AG09309 (cell line): Measurements from ENCODE around the gene MAP7D2.

Experiments
- DNase-seq: peaks from one replicate; pipeline ENCODE4 v3.0.0-alpha.2; 2010; ENCODE audit warnings: low read depth
- H3K4me3 ChIP-seq: 2 replicates; pipeline ENCODE4 v1.5.1; 2011; ENCODE audit warnings: mild to moderate bottlenecking, low read depth, low read length, moderate library complexity; ENCODE audit not compliant: control insufficient read depth
- CTCF ChIP-seq: IDR thresholded peaks from 2 replicates; pipeline ENCODE4 v1.5.1; 2011; ENCODE audit warnings: mild to moderate bottlenecking, low read depth, low read length, inconsistent platforms; ENCODE audit not compliant: insufficient read depth, control insufficient read depth; ENCODE audit errors: missing control alignments

The MAP7D2 gene

DNA sequence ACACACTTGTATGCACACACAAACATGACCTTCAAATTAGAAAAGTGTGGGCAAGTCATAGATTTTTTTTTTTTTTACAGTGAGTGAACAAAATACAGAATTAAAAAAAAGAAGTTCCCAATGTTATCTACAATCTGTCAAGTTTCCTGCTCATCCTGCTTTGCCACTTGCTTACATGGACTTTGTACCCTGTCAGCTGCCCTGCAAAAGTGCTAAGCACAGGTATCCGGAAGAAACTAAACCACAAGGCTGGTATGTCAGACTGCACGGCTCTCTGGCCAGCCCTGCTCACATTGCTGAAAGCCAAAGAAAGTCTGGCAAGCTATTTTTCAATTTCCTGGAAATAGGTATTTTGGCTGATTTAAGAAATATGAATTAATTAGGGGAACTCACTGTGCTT, 87.0 kb downstream of the MAP7D2 start:
- no peak overlapping the region for H3K4me3 ChIP-seq
- no peak for TF ChIP-seq CTCF
- DNase-seq, result no peak

GRCh38 chrX:20028588-20028987, 88.1 kb downstream of the MAP7D2 start:
- TF ChIP-seq CTCF, result no peak
- DNase-seq, result no peak
- no peak overlapping the region for H3K4me3 ChIP-seq

- TF ChIP-seq CTCF, result no peak
- no peak overlapping the region for H3K4me3 ChIP-seq
- DNase-seq, result no peak
Measured at GRCh38 chrX:20026278-20026677, 90.4 kb downstream of the MAP7D2 start.

DNA sequence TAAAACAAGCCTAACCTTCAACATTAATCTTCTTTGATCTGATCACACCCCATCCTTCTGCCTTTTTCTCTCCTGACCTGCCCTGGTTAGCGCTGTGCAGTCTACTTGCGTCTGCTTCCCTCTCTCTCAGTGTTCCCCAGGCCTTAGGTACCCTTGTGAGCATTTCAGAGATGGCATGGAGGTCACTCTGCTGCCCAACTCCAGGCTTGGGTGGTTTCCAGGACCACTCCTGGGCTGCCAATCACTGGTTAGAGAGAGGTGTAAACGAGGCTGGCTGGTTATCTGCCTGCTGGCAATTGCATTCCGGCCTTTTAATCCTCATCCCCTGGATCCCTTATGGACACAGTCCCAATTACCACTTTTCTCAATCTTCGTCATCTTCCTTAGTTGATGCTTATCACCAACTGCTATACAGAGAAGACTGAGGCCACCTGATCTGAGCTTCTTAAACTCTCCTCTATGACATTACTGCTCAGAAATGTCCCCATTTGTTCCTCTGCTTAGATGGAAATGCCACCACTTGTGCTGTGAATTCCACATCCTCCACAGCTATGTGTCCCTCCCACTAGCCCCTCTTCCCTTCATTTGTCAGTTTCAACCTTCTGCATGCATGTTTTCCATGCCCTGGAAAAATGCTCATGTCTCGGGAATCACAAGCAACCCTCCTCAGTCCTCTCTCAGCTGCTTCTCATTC, 96.9 kb downstream of the MAP7D2 start:
- no peak overlapping the region for H3K4me3 ChIP-seq
- TF ChIP-seq CTCF, result no peak
- no peak for DNase-seq

DNA sequence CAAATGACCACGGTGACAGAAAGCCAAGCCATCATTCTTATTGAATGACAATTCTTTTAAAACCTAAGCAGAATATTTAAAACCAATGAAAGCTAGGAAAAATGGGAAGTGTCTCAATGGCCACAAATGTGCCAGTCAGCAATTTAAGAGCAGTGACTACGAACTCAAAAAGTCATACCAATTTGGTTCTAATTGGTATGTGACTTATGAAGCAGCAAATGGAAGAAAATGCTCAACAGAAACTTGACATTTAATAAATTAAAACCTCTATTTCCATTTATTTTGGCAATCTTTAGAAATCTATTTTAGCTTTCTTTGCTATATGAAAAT, 100.1 kb downstream of the MAP7D2 start:
- DNase-seq, result no peak
- no peak for TF ChIP-seq CTCF
- H3K4me3 ChIP-seq, result no peak overlapping the region

GRCh38 chrX:20015945-20016615, 100.6 kb downstream of the MAP7D2 start:
- no peak for TF ChIP-seq CTCF
- no peak for DNase-seq

More at GRCh38 chrX:20015945-20016615, 100.6 kb downstream of the MAP7D2 start:
- H3K4me3 ChIP-seq, result no peak overlapping the region
